A549 (cell line): ENCODE data around the gene TMCC2. TPM values are rescaled to one million over a fixed set of nuclear protein-coding genes. Genes with fewer than 3 reads are reported as not detected.
A peak's percentile ranks its signal among the peaks of the same experiment; 100 is the strongest.

Experiments used
- ATAC-seq, 2 experiments: fragments of 200-7000 bp in 1 of 2; fragments of >200 bp in 1 of 2; cut with Nextera tagmentation in 1 of 2; cut with Tn5 transposase in 1 of 2; 3 replicates each; pipeline versions ENCODE4 v1.8.0 to v1.9.1; 2018 to 2020; ENCODE audit warnings: mild to moderate bottlenecking in 1 of 2, moderate library complexity in 1 of 2
- CTCF ChIA-PET: fragments of 300-600 bp; sonication (Branson Sonifier 250); formaldehyde crosslinking; extraction: SDS; loops from one replicate; lab custom pipeline; 2021; ENCODE audit warnings: antibody characterized with exemption, inconsistent platforms; lab: Yijun Ruan, JAX
- POLR2A ChIA-PET: fragments of 350-600 bp; formaldehyde crosslinking; extraction: SDS; loops from one replicate; lab custom pipeline; 2021; ENCODE audit warnings: antibody characterized with exemption, inconsistent platforms; lab: Yijun Ruan, JAX
- DNase-seq, 2 experiments: peaks; one replicate each; pipeline versions ENCODE4 v3.0.0 to v3.0.0-alpha.2; 2011 to 2016; ENCODE audit warnings: low read depth in 1 of 2, low spot score in 1 of 2
- FAIRE-seq: peaks from 2 replicates; lab custom pipeline; 2011; peaks lifted over from hg19 to GRCh38; lab: Jason Lieb, UNC
- H3K27ac ChIP-seq, 2 experiments: fragments of >200 bp; sonication (Bioruptor Twin); formaldehyde crosslinking; 3 replicates each; pipeline ENCODE4 v1.5.1; 2016 to 2017
- H3K4me1 ChIP-seq: fragments of >200 bp; sonication (Bioruptor Twin); formaldehyde crosslinking; 3 replicates; pipeline ENCODE4 v1.6.1; 2016
- H3K4me2 ChIP-seq: fragments of >200 bp; sonication (Bioruptor Twin); formaldehyde crosslinking; 3 replicates; pipeline ENCODE4 v1.6.1; 2016
- H3K4me3 ChIP-seq: fragments of >200 bp; sonication (Bioruptor Twin); formaldehyde crosslinking; 3 replicates; pipeline ENCODE4 v1.5.1; 2016
- H3K9me3 ChIP-seq: fragments of >200 bp; sonication (Bioruptor Twin); formaldehyde crosslinking; 3 replicates; pipeline ENCODE4 v1.6.1; 2016
- ATOH8 ChIP-seq: fragments of 250-450 bp; sonication (Bioruptor Pico); IDR thresholded peaks from 2 replicates; pipeline ENCODE4 v1.5.0; 2020; ENCODE audit warnings: low read depth, mild to moderate bottlenecking, moderate library complexity
- CHD2 ChIP-seq: fragments of 150-350 bp; IDR thresholded peaks from 2 replicates; pipeline ENCODE4 v1.6.1; 2014; ENCODE audit warnings: low read length; ENCODE audit not compliant: partially characterized antibody
- CHD4 ChIP-seq: fragments of 200-600 bp; sonication (generic); IDR thresholded peaks from 2 replicates; pipeline ENCODE4 v1.6.1; 2016; ENCODE audit warnings: antibody characterized with exemption, mild to moderate bottlenecking, borderline replicate concordance
- EHF ChIP-seq: fragments of 250-450 bp; sonication (Bioruptor Pico); IDR thresholded peaks from 2 replicates; pipeline ENCODE4 v1.5.0; 2020; ENCODE audit warnings: mild to moderate bottlenecking
- ELK1 ChIP-seq: fragments of 150-350 bp; IDR thresholded peaks from 2 replicates; pipeline ENCODE4 v1.6.1; 2014; ENCODE audit warnings: low read depth, mild to moderate bottlenecking, low read length
- FOSL2 ChIP-seq, 2 experiments: fragments of 450-650 bp in 1 of 2; fragments of >200 bp in 1 of 2; sonication (Bioruptor Twin) in 1 of 2; formaldehyde crosslinking; IDR thresholded peaks; 2 replicates each; pipeline versions ENCODE4 v1.5.0 to v1.6.1; 2016 to 2020; ENCODE audit warnings: mild to moderate bottlenecking in 1 of 2, moderate library complexity in 1 of 2
- HDAC2 ChIP-seq: fragments of 200-600 bp; sonication (generic); IDR thresholded peaks from 2 replicates; pipeline ENCODE4 v1.6.1; 2016
- HES2 ChIP-seq: fragments of >200 bp; sonication (Bioruptor Twin); formaldehyde crosslinking; IDR thresholded peaks from 2 replicates; pipeline ENCODE4 v1.6.1; 2016
- HOXA7 ChIP-seq: fragments of 250-450 bp; sonication (Bioruptor Pico); IDR thresholded peaks from 2 replicates; pipeline ENCODE4 v1.5.0; 2020; ENCODE audit warnings: mild to moderate bottlenecking, moderate library complexity
- HOXB13 ChIP-seq: fragments of 250-450 bp; sonication (Bioruptor Pico); IDR thresholded peaks from 2 replicates; pipeline ENCODE4 v1.5.0; 2020; ENCODE audit warnings: low read depth, mild to moderate bottlenecking, moderate library complexity
- JUN ChIP-seq, 2 experiments: fragments of >200 bp; sonication (Bioruptor Twin); formaldehyde crosslinking; IDR thresholded peaks; 2 replicates in 1 of 2; 3 replicates in 1 of 2; pipeline ENCODE4 v1.6.1; 2016 to 2017
- JUNB ChIP-seq: fragments of >200 bp; sonication (Bioruptor Twin); formaldehyde crosslinking; IDR thresholded peaks from 2 replicates; pipeline ENCODE4 v1.6.1; 2016
- KDM1A ChIP-seq: fragments of 200-600 bp; sonication (generic); IDR thresholded peaks from 2 replicates; pipeline ENCODE4 v1.6.1; 2016; ENCODE audit warnings: low read depth, mild to moderate bottlenecking
- MAX ChIP-seq: IDR thresholded peaks from 2 replicates; pipeline ENCODE4 v1.6.1; 2012
- NPAS2 ChIP-seq: fragments of 250-450 bp; sonication (Bioruptor Pico); IDR thresholded peaks from 2 replicates; pipeline ENCODE4 v1.8.0; 2022; ENCODE audit warnings: mild to moderate bottlenecking, moderate library complexity, borderline replicate concordance
- PBX3 ChIP-seq: IDR thresholded peaks from 2 replicates; pipeline ENCODE4 v1.6.1; 2012
- POLR2A ChIP-seq: IDR thresholded peaks from 2 replicates; pipeline ENCODE4 v1.6.1; 2012; ENCODE audit warnings: mild to moderate bottlenecking, low read length
- REST ChIP-seq: fragments of 200-600 bp; sonication (generic); IDR thresholded peaks from 2 replicates; pipeline ENCODE4 v1.6.1; 2016; ENCODE audit warnings: antibody characterized with exemption, mild to moderate bottlenecking, moderate library complexity
- RFX5 ChIP-seq: fragments of 450-650 bp; IDR thresholded peaks from 2 replicates; pipeline ENCODE4 v1.7.1; 2014; ENCODE audit warnings: antibody characterized with exemption, mild to moderate bottlenecking, moderate library complexity
- SREBF2 ChIP-seq: fragments of 450-650 bp; IDR thresholded peaks from 2 replicates; pipeline ENCODE4 v1.6.1; 2014; ENCODE audit warnings: mild to moderate bottlenecking, moderate library complexity
- ZC3H11A ChIP-seq: fragments of 450-650 bp; IDR thresholded peaks from 2 replicates; pipeline ENCODE4 v1.6.1; 2014; ENCODE audit warnings: antibody characterized with exemption, mild to moderate bottlenecking
- ZNF302 ChIP-seq: fragments of 250-450 bp; sonication (Bioruptor Pico); IDR thresholded peaks from 2 replicates; pipeline ENCODE4 v1.9.0; 2021; ENCODE audit warnings: inconsistent platforms, mild to moderate bottlenecking, moderate library complexity
- WGBS: methylation state at CpG from one replicate; pipeline ENCODE4 v1.1.6; 2017; ENCODE audit errors: missing lambda C conversion rate; 5-methylcytosine and 5-hydroxymethylcytosine counted together
- polyA plus RNA-seq, 4 experiments: library from polyadenylated mRNA; depleted of rRNA in 3 of 4; stranded (reverse); fragments of >200 nt; fragmentation: RNase III in 1 of 4; extraction: RNeasy Plus Mini Kit Qiagen cat#74134 plus additional on column Dnase treatment in 1 of 4; gene quantifications; 2 replicates in 3 of 4; 3 replicates in 1 of 4; pipeline ENCODE4 v1.2.3, GENCODE V29; 2011 to 2017

Gene TMCC2
- polyA plus RNA-seq, 2 of the 4 experiments (the other 2 are of a cell fraction): 1.7 to 3.2 TPM

- WGBS: 77% methylated on average over 2 of the region's 2 CpGs
- DNase-seq (no peak), ATAC-seq (no peak), FAIRE-seq (no peak)
- Histone ChIP-seq H3K27ac (peak overlapping the region in 1 of 2 experiments; percentile 7; a peak in 1 of 6 replicates), H3K9me3 (no peaks in the 10 kb centered on the region), H3K4me3 (no peak overlapping the region), H3K4me2 (no peak overlapping the region), H3K4me1 (peaks cover 28% of the 10 kb centered on the region)
- TF ChIP-seq JUN (IDR thresholded peaks at IDR 0.05): no peak
- TF ChIP-seq HDAC2: no peak
- TF ChIP-seq EHF: no peak
- no peak for TF ChIP-seq REST
- no peak for TF ChIP-seq FOSL2 (IDR thresholded peaks at IDR 0.05)
- no peak for TF ChIP-seq FOSL2 (CRISPR knock-in tag; IDR thresholded peaks at IDR 0.05)
- no peak for TF ChIP-seq ZC3H11A
- TF ChIP-seq ZNF302 (CRISPR knock-in tag): no peak
- TF ChIP-seq ATOH8 (CRISPR knock-in tag): no peak
- TF ChIP-seq PBX3: no peak
- TF ChIP-seq MAX: no peak
- TF ChIP-seq CHD2: no peak
- no peak for TF ChIP-seq HOXB13 (CRISPR knock-in tag)
- no peak for TF ChIP-seq JUNB
- ChIA-PET POLR2A (no interaction called here), CTCF (interaction anchor here (1.5 to 89.2 kb wide), 6 partner anchors 1 to 288 kb away, joined by 3 to 3627 read pairs (median 680); partner anchors contain the start of genes KLHDC8A, NUAK2, RBBP5 and TMCC2)
These were observed 35.9 kb downstream of the TMCC2 start for GRCh38 chr1:205263580-205264190.

- H3K4me1 ChIP-seq: peaks cover 28% of the 10 kb centered on the region
- POLR2A ChIA-PET: no interaction called here
- CTCF ChIA-PET: interaction anchor here (41.0 to 89.2 kb wide), 2 partner anchors 28 to 58 kb away, joined by 1139 to 3627 read pairs; partner anchors contain the start of genes KLHDC8A, NUAK2 and TMCC2
- 88% methylated on average over 10 of the region's 10 CpGs for WGBS
- TF ChIP-seq CHD4 (no peak), NPAS2 (CRISPR knock-in tag) (no peak), POLR2A (no peak), EHF (no peak), FOSL2 (IDR thresholded peaks at IDR 0.05) (no peak), FOSL2 (CRISPR knock-in tag; IDR thresholded peaks at IDR 0.05) (no peak), HOXA7 (CRISPR knock-in tag) (no peak), ZC3H11A (no peak), ELK1 (no peak), HES2 (no peak), KDM1A (no peak), RFX5 (no peak), SREBF2 (no peak), CHD2 (no peak), ATOH8 (CRISPR knock-in tag) (no peak)
- H3K27ac ChIP-seq: peak overlapping the region in 1 of 2 experiments; percentile 34; a peak in 2 of 6 replicates
- DNase-seq (no peak), FAIRE-seq (no peak), ATAC-seq (no peak)
- H3K4me3 ChIP-seq: no peak overlapping the region
- no peaks in the 10 kb centered on the region for H3K9me3 ChIP-seq
- no peak overlapping the region for H3K4me2 ChIP-seq
These were observed 39.0 kb downstream of the TMCC2 start for GRCh38 chr1:205266611-205267305.
